GM12878 (cell line): ENCODE measurements around the gene TBXA2R. TPM values are rescaled to one million over a fixed set of nuclear protein-coding genes. Genes with fewer than 3 reads are reported as not detected.

Experiments
- ATAC-seq: fragments of 200-7000 bp; cut with Tn5 transposase; 3 replicates; pipeline ENCODE4 v1.9.1; 2020; ENCODE audit warnings: mild to moderate bottlenecking, moderate library complexity
- BruUV-seq: library from RNA; stranded (reverse); fragments of 400-500 nt; replicated peaks from 2 replicates; lab custom pipeline; 2021; lab: Mats Ljungman, UMichigan
- CTCF ChIA-PET: fragments of 300-600 bp; sonication (Branson Sonifier 250); formaldehyde crosslinking; extraction: SDS; loops from one replicate; lab custom pipeline; 2021; ENCODE audit warnings: inconsistent platforms; lab: Yijun Ruan, JAX
- POLR2A ChIA-PET: fragments of 350-600 bp; formaldehyde crosslinking; extraction: SDS; loops from one replicate; lab custom pipeline; 2021; ENCODE audit warnings: inconsistent platforms; lab: Charles Lee
- RAD21 ChIA-PET: fragments of 300-600 bp; sonication (Branson Sonifier 250); formaldehyde crosslinking; loops from one replicate; lab custom pipeline; 2023; ENCODE audit warnings: antibody characterized with exemption; ENCODE audit not compliant: unreplicated experiment; lab: Charles Lee
- SMC1A ChIA-PET: fragments of 300-600 bp; sonication (Branson Sonifier 250); formaldehyde crosslinking; loops from one replicate; lab custom pipeline; 2023; ENCODE audit not compliant: unreplicated experiment, uncharacterized antibody; lab: Charles Lee
- DNase-seq: peaks from one replicate; pipeline ENCODE4 v3.0.0-alpha.2; 2011; ENCODE audit warnings: low read depth, low spot score
- FAIRE-seq: peaks from 3 replicates; lab custom pipeline; 2011; peaks lifted over from hg19 to GRCh38; lab: Jason Lieb, UNC
- H2AFZ ChIP-seq: 2 replicates; pipeline ENCODE4 v1.6.0; 2011; ENCODE audit warnings: low read depth, low read length, control low read depth; ENCODE audit not compliant: control insufficient read depth
- H3K27ac ChIP-seq: 2 replicates; pipeline ENCODE4 v1.5.1; 2011; ENCODE audit warnings: control low read depth; ENCODE audit not compliant: control insufficient read depth, insufficient read depth
- H3K27me3 ChIP-seq, 2 experiments: replicated peaks in 1 of 2; 2 replicates each; pipeline versions ENCODE4 v1.6.0 to v1.6.1; 2011; ENCODE audit warnings: low read length in 1 of 2; ENCODE audit not compliant: control insufficient read depth in 2 of 2, insufficient read depth in 2 of 2
- H3K36me3 ChIP-seq, 2 experiments: 2 replicates each; pipeline ENCODE4 v1.5.1; 2011; ENCODE audit warnings: low read length in 1 of 2; ENCODE audit not compliant: control insufficient read depth in 2 of 2, insufficient read depth in 2 of 2
- H3K4me1 ChIP-seq: 2 replicates; pipeline ENCODE4 v1.6.1; 2011; ENCODE audit warnings: mild to moderate bottlenecking, low read length, moderate library complexity, mixed read lengths; ENCODE audit not compliant: control insufficient read depth, insufficient read depth
- H3K4me2 ChIP-seq: 2 replicates; pipeline ENCODE4 v1.6.0; 2011; ENCODE audit warnings: control low read depth; ENCODE audit not compliant: control insufficient read depth, insufficient read depth
- H3K4me3 ChIP-seq: fragments of 200-600 bp; sonication (generic); 2 replicates; pipeline ENCODE4 v1.5.1; 2016
- H3K79me2 ChIP-seq: 2 replicates; pipeline ENCODE4 v1.6.0; 2011; ENCODE audit warnings: low read length; ENCODE audit not compliant: control insufficient read depth, insufficient read depth
- H3K9ac ChIP-seq: 2 replicates; pipeline ENCODE4 v1.8.0; 2011; ENCODE audit warnings: low read length, control low read depth, mixed read lengths; ENCODE audit not compliant: control insufficient read depth, insufficient read depth
- H3K9me3 ChIP-seq: replicated peaks from 3 replicates; pipeline ENCODE4 v1.5.1; 2011; ENCODE audit warnings: mild to moderate bottlenecking, low read length; ENCODE audit not compliant: control insufficient read depth, insufficient read depth
- H4K20me1 ChIP-seq: 2 replicates; pipeline ENCODE4 v1.6.0; 2011; ENCODE audit not compliant: control insufficient read depth, insufficient read depth
- BCL3 ChIP-seq: IDR thresholded peaks from 2 replicates; pipeline ENCODE4 v1.6.1; 2011; ENCODE audit warnings: borderline replicate concordance, low read depth, mild to moderate bottlenecking, moderate library complexity, low read length; ENCODE audit not compliant: insufficient read depth, poor library complexity, severe bottlenecking
- ESRRA ChIP-seq: IDR thresholded peaks from 2 replicates; pipeline ENCODE4 v1.6.1; 2012; ENCODE audit warnings: mild to moderate bottlenecking, low read length, improper control_type of control experiment
- POLR2A ChIP-seq: IDR thresholded peaks from 2 replicates; pipeline ENCODE4 v1.6.1; 2011; ENCODE audit warnings: low read depth, mild to moderate bottlenecking, low read length
- SMAD1 ChIP-seq: fragments of 450-650 bp; IDR thresholded peaks from 2 replicates; pipeline ENCODE4 v1.6.1; 2018; ENCODE audit warnings: mild to moderate bottlenecking, low read depth; ENCODE audit not compliant: partially characterized antibody
- WGBS: methylation state at CpG from one replicate; pipeline ENCODE4 v1.1.6; 2016; ENCODE audit warnings: low lambda C conversion rate; ENCODE audit not compliant: insufficient replicate concordance, insufficient coverage; ENCODE audit errors: missing lambda C conversion rate; 5-methylcytosine and 5-hydroxymethylcytosine counted together
- in situ Hi-C: fragments of 300-500 bp; cut with MboI; formaldehyde crosslinking; loops from 9 replicates; pipeline ENCODE4 v1.14.3; 2018; ENCODE audit warnings: mixed read lengths
- intact Hi-C: fragments of 100-400 bp; cut with micrococcal nuclease; formaldehyde crosslinking; loops from one replicate; pipeline ENCODE4 v1.14.2; 2022; ENCODE audit not compliant: unreplicated experiment
- polyA plus RNA-seq, 11 experiments: library from polyadenylated mRNA; depleted of rRNA in 4 of 11; unstranded in 6 of 11; stranded (reverse) in 5 of 11; fragments of >200 nt; fragmentation: Nextera tagmentation in 4 of 11; fragmentation: Illumina TruSeq in 1 of 11; extraction: Ambion mirVana in 4 of 11; extraction: Trizol in 1 of 11; gene quantifications; 1 replicate in 1 of 11; 2 replicates in 10 of 11; pipeline versions ENCODE4 v1.2.1 to v1.2.3, GENCODE V29; 2011 to 2016; ENCODE audit warnings: inconsistent platforms in 2 of 11, missing spikeins in 2 of 11, low read depth in 1 of 11
- total RNA-seq, 4 experiments: library from RNA; depleted of rRNA in 3 of 4; stranded (reverse); fragments of >200 nt in 3 of 4; fragmentation: Illumina TruSeq in 1 of 4; extraction: Trizol in 1 of 4; gene quantifications; 2 replicates each; pipeline versions ENCODE4 v1.2.1 to v1.2.3, GENCODE V29; 2013 to 2021

TBXA2R gene
- total and polyA plus RNA-seq, 10 of the 15 experiments (the other 5 are each of a cell fraction or from before 2014, with no cell fraction given): 0.03 TPM; not detected in 8

DNA sequence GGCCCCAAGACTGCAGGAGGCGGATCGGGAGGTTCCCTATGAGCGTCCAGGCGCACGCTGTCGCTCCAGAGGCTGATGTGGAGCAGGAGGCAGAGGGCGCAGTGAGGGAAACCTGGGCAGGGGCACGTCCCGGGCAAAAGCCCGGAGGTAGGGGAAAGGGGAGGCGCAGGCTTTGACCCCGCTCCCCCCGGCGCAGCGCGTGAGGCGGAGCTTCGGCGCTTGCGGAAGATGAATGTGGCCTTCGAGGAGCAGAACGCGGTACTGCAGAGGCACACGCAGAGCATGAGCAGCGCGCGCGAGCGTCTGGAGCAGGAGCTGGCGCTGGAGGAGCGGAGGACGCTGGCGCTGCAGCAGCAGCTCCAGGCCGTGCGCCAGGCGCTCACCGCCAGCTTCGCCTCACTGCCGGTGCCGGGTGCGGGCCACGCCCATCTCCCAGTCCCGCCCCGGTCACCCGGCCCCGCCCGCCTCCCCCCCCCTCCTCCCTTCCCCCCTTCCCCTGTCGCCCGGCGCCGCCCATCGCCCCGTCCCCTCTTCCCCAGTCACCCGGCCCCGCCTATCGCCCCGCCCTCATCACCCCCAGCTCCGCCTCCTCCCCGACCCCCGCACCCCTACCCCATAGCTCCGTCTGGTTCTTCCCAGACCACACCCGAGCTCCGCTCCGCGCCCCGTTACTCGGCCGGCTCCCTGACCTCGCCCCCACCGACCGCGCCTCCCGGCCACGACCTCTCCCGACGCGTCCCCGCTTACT, 29.8 kb downstream of the TBXA2R start:
- Histone ChIP-seq H3K79me2 (peaks cover 3% of the 10 kb centered on the region), H3K27me3 (no peaks in the 10 kb centered on the region), H3K4me2 (no peak overlapping the region), H3K4me3 (no peak overlapping the region), H3K27ac (no peak overlapping the region), H4K20me1 (no peaks in the 10 kb centered on the region), H3K9ac (no peak overlapping the region), H2AFZ (no peak overlapping the region), H3K4me1 (peaks cover 3% of the 10 kb centered on the region), H3K36me3 (no peaks in the 10 kb centered on the region; a peak in 2 of 4 replicates), H3K9me3 (no peaks in the 10 kb centered on the region)
- intact Hi-C loops: no loop called here
- no TSS peak for BruUV-seq
- ChIA-PET CTCF (no interaction called here), RAD21 (no interaction called here), POLR2A (no interaction called here), SMC1A (no interaction called here)
- FAIRE-seq: no peak
- peak; percentile 12 for TF ChIP-seq BCL3
- no peak for TF ChIP-seq ESRRA
- no peak for TF ChIP-seq SMAD1
- peak; percentile 26; the same call in 1 of the 2 replicates for TF ChIP-seq POLR2A
- ATAC-seq: no peak
- over 99% methylated on average over 25 of the region's 78 CpGs for WGBS
- no peak for DNase-seq
- in situ Hi-C loops: no loop called here
